Activated T-cell treated with anti-CD3 and anti-CD28 coated beads, Interleukin-2, amount 50 U/mL, for 72 hours (primary cell): ENCODE data around the gene TYROBP. TPM values are rescaled to one million over a fixed set of nuclear protein-coding genes. Genes with fewer than 3 reads are reported as not detected.

Experiments
- ATAC-seq, 2 donors: fragments of 150-1000 bp; cut with Tn5 transposase; replicated peaks in 1 of 2; 2 replicates each; pipeline ENCODE4 v1.10.0; 2021; ENCODE audit warnings: moderate library complexity in 2 of 2, mild to moderate bottlenecking in 1 of 2
- DNase-seq, 2 donors: peaks; one replicate each; pipeline ENCODE4 v3.0.0; 2021 to 2022; ENCODE audit warnings: mixed read lengths in 1 of 2
- H3K27ac Mint-ChIP-seq: one replicate; pipeline ENCODE4 v1.8.0; 2022; ENCODE audit warnings: mild to moderate bottlenecking, moderate library complexity, mixed read lengths
- H3K27me3 Mint-ChIP-seq: one replicate; pipeline ENCODE4 v1.8.0; 2022; ENCODE audit warnings: low read depth, mixed read lengths
- H3K36me3 Mint-ChIP-seq, 2 donors: one replicate each; pipeline ENCODE4 v1.8.0; 2022; ENCODE audit warnings: mixed read lengths in 2 of 2, mild to moderate bottlenecking in 1 of 2; ENCODE audit not compliant: insufficient read depth in 2 of 2
- H3K4me1 Mint-ChIP-seq: one replicate; pipeline ENCODE4 v1.8.0; 2022; ENCODE audit warnings: low read depth, mixed read lengths
- H3K4me3 Mint-ChIP-seq, 2 donors: one replicate each; pipeline ENCODE4 v1.8.0; 2022; ENCODE audit warnings: mild to moderate bottlenecking in 2 of 2, mixed read lengths in 2 of 2, moderate library complexity in 2 of 2
- H3K9me3 Mint-ChIP-seq, 2 donors: one replicate each; pipeline ENCODE4 v1.8.0; 2022; ENCODE audit warnings: mixed read lengths in 2 of 2
- total RNA-seq, 2 donors: library from RNA; stranded (reverse); gene quantifications; one replicate each; pipeline ENCODE4 v1.2.3, GENCODE V29; 2022

Gene TYROBP
- total RNA-seq, 2 donors from 2014 or later, result 1.3 TPM; not detected in 1

DNA sequence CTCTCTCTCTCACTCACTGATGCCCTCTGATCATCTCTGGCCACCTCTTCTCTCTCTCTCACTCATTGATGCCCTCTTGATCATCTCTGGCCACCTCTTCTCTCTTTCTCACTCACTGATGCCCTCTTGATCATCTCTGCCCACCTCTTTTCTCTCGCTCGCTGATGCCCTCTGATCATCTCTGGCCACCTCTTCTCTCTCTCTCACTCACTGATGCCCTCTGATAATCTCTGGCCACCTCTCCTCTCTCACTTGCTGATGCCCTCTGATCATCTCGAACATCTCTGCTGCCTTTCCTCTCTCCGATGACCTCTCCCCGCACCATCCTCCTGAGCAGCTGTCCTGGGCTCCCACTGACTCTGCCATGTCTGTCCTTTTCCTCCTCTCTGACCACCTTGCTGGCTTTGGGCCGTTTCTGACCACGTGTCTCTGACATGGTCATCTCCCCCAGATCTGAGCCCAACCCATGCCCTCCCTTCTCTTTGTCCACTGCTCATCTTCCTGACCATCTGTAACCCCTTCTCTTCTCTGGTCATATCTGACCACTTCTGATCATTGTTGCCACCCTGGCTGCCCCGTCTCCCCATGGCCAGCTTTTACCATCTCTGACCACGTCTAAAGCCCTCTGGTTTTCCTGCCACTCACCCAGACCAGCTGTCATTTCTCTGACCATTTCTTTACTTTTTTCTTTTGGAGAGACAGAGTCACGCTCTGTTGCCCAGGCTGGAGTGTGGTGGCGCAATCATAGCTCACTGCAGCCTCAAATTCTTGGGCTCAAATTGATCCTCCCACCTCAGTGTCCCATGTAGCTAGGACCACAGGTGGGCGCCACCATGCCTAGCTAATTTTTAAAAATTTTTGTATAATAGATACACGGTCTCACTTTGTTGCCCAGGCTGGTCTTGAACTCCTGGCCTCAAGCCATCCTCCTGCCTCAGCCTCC lies 30.5 kb upstream of the TYROBP start:
- Mint-ChIP-seq H3K27me3 (no peaks in the 10 kb centered on the region), H3K27ac (peak overlapping the region; percentile 15), H3K9me3 (no peaks in the 10 kb centered on the region), H3K36me3 (no peaks in the 10 kb centered on the region), H3K4me1 (peaks cover 29% of the 10 kb centered on the region), H3K4me3 (peak overlapping the region; percentile 77 to 85)
- ATAC-seq (no peak), DNase-seq (no peak)

DNA sequence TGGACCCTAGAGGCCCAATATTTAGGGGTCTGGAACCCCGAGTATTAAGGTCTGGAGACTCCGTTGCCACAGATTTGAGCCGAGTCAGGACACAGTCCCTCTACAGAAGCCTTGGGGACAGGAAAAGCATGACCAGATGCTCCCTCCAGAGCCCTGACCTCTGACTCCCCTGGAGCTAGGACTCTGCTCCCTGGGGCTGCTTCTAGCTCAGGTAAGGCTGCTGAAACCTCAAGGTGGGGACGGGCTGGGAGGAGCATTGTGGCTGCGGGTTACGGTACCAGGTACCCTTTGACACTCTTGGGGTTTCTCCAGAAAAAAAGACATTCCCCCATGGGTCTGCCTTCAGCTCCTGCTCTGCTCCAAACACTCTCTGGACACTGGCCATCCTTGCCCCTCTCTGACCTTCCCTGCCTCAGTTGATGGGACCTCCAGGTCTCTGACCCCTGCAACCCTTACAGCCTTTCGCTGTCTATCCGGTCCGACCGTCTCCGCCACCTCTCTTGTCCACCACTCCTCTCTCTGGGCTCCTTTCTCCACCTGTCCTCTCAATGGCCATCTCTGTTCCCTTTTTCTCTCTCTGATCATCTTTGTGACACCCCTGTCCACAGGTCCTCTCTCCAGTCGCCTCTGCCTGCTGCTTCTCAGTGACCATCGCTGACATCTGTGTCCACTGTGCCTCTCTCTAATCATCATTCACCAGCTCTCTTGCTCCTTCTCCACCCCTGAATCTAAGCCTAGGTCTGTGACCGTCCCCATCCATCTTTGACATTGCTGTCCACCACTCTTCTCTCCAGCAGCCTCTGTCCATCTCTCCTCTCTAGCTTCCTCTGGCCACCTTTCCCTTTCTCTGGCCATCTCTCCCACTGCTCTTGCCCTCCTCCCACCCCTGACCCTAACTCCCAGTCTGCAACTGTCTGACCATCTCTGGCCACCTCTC lies 29.5 kb upstream of the TYROBP start:
- peak overlapping the region; percentile 6 for H3K27ac Mint-ChIP-seq
- H3K27me3 Mint-ChIP-seq, result no peaks in the 10 kb centered on the region
- no peak for DNase-seq
- H3K4me3 Mint-ChIP-seq, result peak overlapping the region; percentile 77 to 85
- H3K36me3 Mint-ChIP-seq, result no peaks in the 10 kb centered on the region
- no peaks in the 10 kb centered on the region for H3K9me3 Mint-ChIP-seq
- H3K4me1 Mint-ChIP-seq, result peaks cover 29% of the 10 kb centered on the region
- ATAC-seq, result no peak

DNA sequence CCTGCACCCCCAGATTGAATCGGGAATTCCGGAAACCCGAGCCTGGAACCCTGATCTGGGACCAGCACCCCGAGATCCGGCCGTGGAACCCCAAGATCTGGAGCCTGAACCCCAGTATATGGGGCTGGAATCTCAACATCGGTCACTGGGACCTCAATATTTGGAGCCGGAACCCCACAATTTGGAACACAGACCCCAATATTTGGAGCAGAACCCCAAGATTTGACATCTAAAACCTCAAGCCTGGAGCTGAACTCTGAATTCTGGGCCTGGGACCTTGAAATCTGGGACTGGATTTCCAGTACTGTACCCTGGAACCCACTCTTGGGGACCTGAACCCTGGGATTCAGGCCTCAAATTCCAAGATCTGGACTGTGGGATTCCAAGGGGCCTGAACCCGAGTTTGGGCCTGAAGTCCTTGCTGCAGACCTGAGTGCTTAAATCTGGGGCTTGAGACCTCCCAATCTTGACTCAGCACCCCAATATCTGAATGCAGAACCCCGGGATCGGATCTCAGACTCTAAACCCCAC lies 28.7 kb upstream of the TYROBP start:
- Mint-ChIP-seq H3K27me3 (no peaks in the 10 kb centered on the region), H3K36me3 (no peaks in the 10 kb centered on the region), H3K4me1 (peaks cover 33% of the 10 kb centered on the region), H3K9me3 (no peaks in the 10 kb centered on the region), H3K27ac (no peak overlapping the region), H3K4me3 (peak overlapping the region; percentile 77 to 85)
- ATAC-seq, result no peak
- DNase-seq, result no peak

DNA sequence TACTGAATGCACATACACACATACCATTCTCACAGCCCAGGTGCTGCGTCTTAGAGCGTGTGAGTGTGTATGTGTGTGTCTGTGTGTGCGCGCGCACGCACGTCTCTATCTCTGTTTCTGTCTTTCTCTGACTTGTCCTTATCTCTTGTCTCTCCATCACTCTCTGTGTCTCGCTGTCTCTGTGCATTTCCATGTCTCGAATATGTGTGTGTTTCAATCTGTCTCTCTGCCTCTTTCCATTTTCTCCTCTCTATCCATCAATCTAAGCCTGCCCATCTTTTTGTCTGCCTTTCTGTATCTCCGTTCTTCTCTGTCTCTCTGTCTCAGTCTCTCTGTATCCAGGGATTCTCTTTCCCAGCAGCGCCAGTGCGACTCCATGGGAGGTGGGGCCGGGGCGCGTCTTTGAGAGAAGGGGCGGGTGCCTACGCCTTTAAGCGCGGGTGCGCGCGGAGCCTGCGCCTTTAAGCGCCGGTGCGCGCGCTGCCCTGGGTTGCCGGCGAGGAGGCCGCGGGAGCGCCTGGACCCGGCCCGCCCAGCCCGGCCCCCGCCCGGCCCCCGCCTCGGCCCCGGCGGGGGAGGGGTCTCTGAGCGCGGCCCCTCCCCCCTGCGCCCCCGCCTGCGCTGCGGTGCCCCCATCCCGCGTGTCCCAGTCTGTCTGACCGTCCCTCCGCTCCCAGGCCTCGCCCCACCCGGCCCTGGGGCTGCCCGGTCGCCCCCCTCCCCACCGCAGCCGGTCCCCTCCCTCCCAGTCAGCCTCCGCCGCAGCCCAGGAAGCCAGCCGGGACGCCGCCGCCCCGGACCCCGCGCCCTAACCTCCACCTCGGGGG lies 28.0 kb upstream of the TYROBP start, which contains the start of gene LRFN3:
LRFN3 (plus strand) TSS at position 464 of the 827 bp plus-strand sequence. CDS start 3,052 bp downstream, outside the sequence.
- H3K4me3 Mint-ChIP-seq, result peak within 1 kb of the TSS; percentile 83 to 90
- DNase-seq (peak; percentile 70 to 73), ATAC-seq (peak; percentile 20 to 36)
- peaks cover 38% of the 10 kb centered on the region for H3K4me1 Mint-ChIP-seq
- H3K36me3 Mint-ChIP-seq, result no peaks in the 10 kb centered on the region
- no peaks in the 10 kb centered on the region for H3K27me3 Mint-ChIP-seq
- peak within 1 kb of the TSS; percentile 93 for H3K27ac Mint-ChIP-seq
- no peaks in the 10 kb centered on the region for H3K9me3 Mint-ChIP-seq

DNA sequence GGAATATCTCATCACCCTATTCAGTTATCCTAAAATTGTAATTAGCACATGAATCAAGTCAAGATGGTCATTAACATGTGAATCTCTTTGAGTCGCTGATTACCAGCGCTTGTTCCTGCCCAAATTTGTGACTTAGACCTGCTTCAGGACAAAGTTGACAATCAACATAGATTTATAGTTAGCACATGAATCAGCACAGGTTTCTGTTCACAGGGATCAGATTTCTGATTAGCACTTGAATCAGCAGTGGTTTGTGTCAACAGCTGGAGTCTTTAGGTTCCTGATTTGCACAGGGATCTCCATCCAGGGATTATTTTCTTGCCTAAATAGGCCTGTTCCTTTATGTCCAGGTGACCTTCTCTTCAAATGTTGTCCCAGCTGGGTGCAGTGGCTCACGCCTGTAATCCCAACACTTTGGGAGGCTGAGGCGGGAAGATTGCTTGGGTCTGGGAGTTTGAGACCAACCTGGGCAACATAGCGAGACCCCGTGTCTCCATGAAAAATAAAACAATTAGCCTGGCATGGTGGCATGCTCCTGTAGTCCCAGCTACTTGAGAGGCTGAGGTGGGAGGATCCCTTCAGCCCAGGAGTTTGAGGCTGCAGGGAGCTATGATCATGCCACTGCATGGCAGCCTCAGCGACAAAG lies 24.3 kb upstream of the TYROBP start:
- H3K27me3 Mint-ChIP-seq, result no peaks in the 10 kb centered on the region
- H3K27ac Mint-ChIP-seq, result no peak overlapping the region
- peaks cover 0 to 1% of the 10 kb centered on the region in 2 donors for H3K9me3 Mint-ChIP-seq
- ATAC-seq (no peak), DNase-seq (no peak)
- peaks cover 37% of the 10 kb centered on the region for H3K4me1 Mint-ChIP-seq
- H3K36me3 Mint-ChIP-seq, result no peaks in the 10 kb centered on the region
- peak overlapping the region; percentile 71 to 92 for H3K4me3 Mint-ChIP-seq

DNA sequence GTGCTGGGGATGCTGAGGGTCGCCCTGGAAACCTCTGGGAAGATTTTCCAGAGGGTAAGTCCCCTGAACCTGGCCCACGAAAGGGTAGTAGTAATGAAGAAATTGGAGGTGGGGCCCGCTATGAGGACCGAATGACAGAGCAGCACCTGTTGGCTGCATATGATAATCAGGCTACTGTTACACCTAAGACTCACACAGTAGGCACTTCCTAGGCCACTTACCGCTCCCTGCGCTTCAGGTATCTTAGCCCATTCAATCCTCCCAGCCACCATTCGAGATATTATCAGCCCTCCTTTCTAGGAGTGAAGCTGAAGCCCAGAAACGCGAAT lies 23.7 kb upstream of the TYROBP start:
- Mint-ChIP-seq H3K4me3 (peak overlapping the region; percentile 71 to 92), H3K4me1 (peaks cover 32% of the 10 kb centered on the region), H3K27ac (no peak overlapping the region), H3K27me3 (no peaks in the 10 kb centered on the region), H3K36me3 (no peaks in the 10 kb centered on the region), H3K9me3 (peaks cover 0 to 1% of the 10 kb centered on the region in 2 donors)
- ATAC-seq, result peak; percentile 9 to 18
- DNase-seq, result no peak

DNA sequence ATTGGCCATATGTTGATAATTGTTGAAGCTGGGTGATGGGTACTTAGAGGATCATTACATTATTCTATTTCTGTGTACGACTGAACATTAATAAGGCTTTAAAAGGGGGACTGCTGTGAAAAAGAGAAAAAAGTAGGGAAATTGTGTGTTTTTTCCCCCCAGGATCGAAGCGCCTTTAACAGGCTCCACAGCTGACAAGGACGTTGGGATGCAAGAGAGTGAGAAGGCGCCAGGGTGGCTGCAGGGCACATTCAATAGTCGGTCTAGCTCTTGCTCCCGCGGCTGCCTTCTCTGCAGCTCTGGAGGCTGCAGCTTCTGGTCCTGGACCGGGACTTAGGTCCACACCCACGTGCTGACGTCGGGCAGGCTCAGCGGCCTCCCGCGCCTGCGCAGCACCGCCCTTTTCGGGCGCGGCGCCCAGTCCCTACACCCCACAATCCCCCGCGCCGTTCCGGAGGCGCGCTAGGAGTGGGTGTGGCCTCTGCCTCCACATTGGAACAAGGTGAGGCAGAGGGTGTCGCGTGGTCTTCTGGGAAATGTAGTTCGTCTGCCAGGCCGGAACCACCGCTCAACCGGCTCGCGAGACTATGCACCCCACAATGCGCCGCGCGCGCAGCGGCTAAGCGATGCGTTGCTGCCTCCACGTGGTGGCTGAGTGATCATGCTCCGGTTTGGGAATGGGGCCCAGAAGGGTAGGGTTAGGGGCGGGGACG lies 23.2 kb upstream of the TYROBP start:
- Mint-ChIP-seq H3K4me3 (peak overlapping the region; percentile 80 to 92), H3K9me3 (peaks cover 0 to 1% of the 10 kb centered on the region in 2 donors), H3K27ac (peak overlapping the region; percentile 83), H3K27me3 (no peaks in the 10 kb centered on the region), H3K36me3 (peaks cover 0 to under 1% of the 10 kb centered on the region in 2 donors), H3K4me1 (peaks cover 32% of the 10 kb centered on the region)
- DNase-seq (peak; percentile 99 to 100), ATAC-seq (peak; percentile 97)

DNA sequence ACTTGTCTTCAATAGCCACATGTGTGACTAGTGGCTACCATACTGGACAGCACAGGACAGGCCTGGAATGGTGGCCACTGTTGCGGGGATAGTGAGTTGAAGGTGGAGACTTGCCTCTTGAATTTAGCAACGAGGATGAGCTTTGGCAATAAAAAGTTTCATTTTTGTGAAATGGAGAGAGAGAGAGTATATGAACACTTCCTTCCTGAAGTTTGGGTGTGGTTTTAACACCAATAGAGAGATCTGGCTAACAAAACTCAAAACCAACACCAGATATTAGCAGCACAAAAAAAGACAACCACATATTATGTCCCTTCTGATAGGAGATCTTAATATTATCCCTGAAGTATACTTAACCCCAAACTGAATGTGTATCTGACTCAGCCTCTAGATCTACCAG lies 21.8 kb upstream of the TYROBP start:
- H3K27me3 Mint-ChIP-seq, result no peaks in the 10 kb centered on the region
- peak overlapping the region; percentile 20 to 62 for H3K4me3 Mint-ChIP-seq
- peaks cover 11 to 15% of the 10 kb centered on the region in 2 donors for H3K36me3 Mint-ChIP-seq
- DNase-seq, result no peak
- ATAC-seq, result no peak
- peak overlapping the region; percentile 79 for H3K27ac Mint-ChIP-seq
- H3K9me3 Mint-ChIP-seq, result peaks cover 11% of the 10 kb centered on the region in 2 donors
- H3K4me1 Mint-ChIP-seq, result peaks cover 26% of the 10 kb centered on the region

DNA sequence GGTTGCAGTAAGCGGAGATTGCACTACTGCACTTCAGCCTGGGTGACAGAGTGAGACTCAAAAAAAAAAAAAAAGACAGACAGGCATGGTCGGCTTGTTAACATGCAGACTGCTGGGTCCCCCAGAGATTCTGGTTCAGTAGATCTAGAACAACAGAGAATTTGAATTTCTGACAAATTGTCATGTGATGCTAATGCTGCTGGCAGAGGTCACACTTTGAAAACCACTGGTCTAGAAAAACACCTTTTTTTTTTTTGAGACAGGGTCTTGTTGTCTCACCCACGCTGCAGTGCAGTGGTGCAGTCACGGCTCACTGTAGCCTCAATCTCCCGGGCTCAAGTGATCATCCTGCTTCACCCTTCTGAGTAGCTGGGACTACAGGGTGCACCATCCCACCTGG lies 20.4 kb upstream of the TYROBP start:
- Mint-ChIP-seq H3K9me3 (peaks cover 11% of the 10 kb centered on the region in 2 donors), H3K27me3 (no peaks in the 10 kb centered on the region), H3K4me3 (no peak overlapping the region), H3K27ac (no peak overlapping the region), H3K4me1 (peaks cover 26% of the 10 kb centered on the region), H3K36me3 (peaks cover 11 to 15% of the 10 kb centered on the region in 2 donors)
- ATAC-seq, result no peak
- DNase-seq, result no peak

DNA sequence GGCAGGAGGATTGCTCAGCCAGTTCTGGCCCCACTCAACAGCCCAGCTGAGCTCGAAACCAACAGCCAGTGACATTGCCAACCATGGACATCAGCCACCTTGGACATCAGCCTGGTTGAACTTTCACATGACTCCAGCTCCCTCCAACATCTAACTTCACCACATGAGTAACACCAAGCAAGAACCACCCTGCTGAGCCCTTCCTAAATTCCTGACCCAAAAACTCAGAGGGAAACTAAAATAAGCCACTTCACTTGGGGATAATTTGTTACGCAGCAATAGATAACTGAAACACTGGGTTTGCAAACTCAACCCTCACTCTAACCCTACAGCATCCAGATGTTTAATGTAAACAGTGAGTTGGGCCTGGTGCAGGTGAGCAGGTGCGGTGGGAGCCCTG lies 17.4 kb upstream of the TYROBP start:
- peaks cover 10% of the 10 kb centered on the region for H3K4me1 Mint-ChIP-seq
- no peak for ATAC-seq
- H3K9me3 Mint-ChIP-seq, result peaks cover 11% of the 10 kb centered on the region in 2 donors
- H3K27ac Mint-ChIP-seq, result no peak overlapping the region
- H3K27me3 Mint-ChIP-seq, result no peaks in the 10 kb centered on the region
- no peak for DNase-seq
- H3K4me3 Mint-ChIP-seq, result no peak overlapping the region
- peaks cover 11 to 15% of the 10 kb centered on the region in 2 donors for H3K36me3 Mint-ChIP-seq

DNA sequence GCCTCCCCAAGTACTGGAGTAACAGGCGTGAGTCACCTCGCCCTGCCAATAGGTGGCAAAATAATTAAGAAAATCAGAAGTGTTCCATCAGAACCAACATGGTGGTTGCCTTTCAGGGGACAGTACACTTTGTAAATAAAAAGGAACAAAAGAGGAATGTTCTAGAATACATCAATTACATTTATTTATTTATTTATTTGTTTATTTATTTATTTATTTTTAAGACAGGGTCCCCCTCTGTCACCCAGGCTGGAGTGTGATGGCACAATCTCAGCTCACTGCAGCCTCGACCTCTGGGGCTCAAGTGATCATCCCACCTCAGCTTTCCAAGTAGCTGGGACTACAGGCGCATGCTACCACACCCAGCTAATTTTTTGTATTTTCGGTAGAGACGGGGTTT lies 12.9 kb upstream of the TYROBP start:
- H3K9me3 Mint-ChIP-seq, result peaks cover 7 to 9% of the 10 kb centered on the region in 2 donors
- no peak overlapping the region for H3K27ac Mint-ChIP-seq
- H3K36me3 Mint-ChIP-seq, result peaks cover 9 to 11% of the 10 kb centered on the region in 2 donors
- no peak overlapping the region for H3K4me3 Mint-ChIP-seq
- H3K4me1 Mint-ChIP-seq, result no peaks in the 10 kb centered on the region
- no peaks in the 10 kb centered on the region for H3K27me3 Mint-ChIP-seq
- no peak for DNase-seq
- ATAC-seq, result no peak
